Glutamatergic neuron (in vitro differentiated cells): ENCODE data around the gene TRPM1. TPM values are rescaled to one million over a fixed set of nuclear protein-coding genes. Genes with fewer than 3 reads are reported as not detected.

Experiments used
- DNase-seq: peaks from one replicate; pipeline ENCODE4 v3.0.0; 2022
- H3K27ac Mint-ChIP-seq: one replicate; pipeline ENCODE4 v1.8.0; 2020; ENCODE audit warnings: mild to moderate bottlenecking, mixed read lengths, inconsistent platforms; ENCODE audit not compliant: unreplicated experiment
- H3K27me3 Mint-ChIP-seq: one replicate; pipeline ENCODE4 v1.8.0; 2020; ENCODE audit warnings: mild to moderate bottlenecking, moderate library complexity, mixed read lengths, inconsistent platforms; ENCODE audit not compliant: unreplicated experiment
- H3K36me3 Mint-ChIP-seq: one replicate; pipeline ENCODE4 v1.8.0; 2020; ENCODE audit warnings: mild to moderate bottlenecking, mixed read lengths, inconsistent platforms; ENCODE audit not compliant: unreplicated experiment
- H3K4me1 Mint-ChIP-seq: one replicate; pipeline ENCODE4 v1.8.0; 2020; ENCODE audit warnings: mild to moderate bottlenecking, low read depth, mixed read lengths, inconsistent platforms; ENCODE audit not compliant: unreplicated experiment
- H3K4me3 Mint-ChIP-seq: one replicate; pipeline ENCODE4 v1.8.0; 2020; ENCODE audit warnings: mild to moderate bottlenecking, mixed read lengths, inconsistent platforms; ENCODE audit not compliant: unreplicated experiment
- H3K9me3 Mint-ChIP-seq: one replicate; pipeline ENCODE4 v1.8.0; 2020; ENCODE audit warnings: mild to moderate bottlenecking, moderate library complexity, mixed read lengths, inconsistent platforms; ENCODE audit not compliant: unreplicated experiment
- CTCF ChIP-seq: fragments of 200-600 bp; sonication (generic); IDR thresholded peaks from one replicate; pipeline ENCODE4 v1.5.0; 2021; ENCODE audit not compliant: partially characterized antibody, unreplicated experiment
- total RNA-seq: library from RNA; stranded (reverse); fragmentation: NEBNext Ultra II Directional; extraction: Animal tissue kit (Norgen Biotek cat#: 25700); gene quantifications from one replicate; pipeline ENCODE4 v1.2.1, GENCODE V29; 2021; ENCODE audit not compliant: unreplicated experiment

TRPM1 gene
- total RNA-seq, 1 donor from 2014 or later = not detected

DNA sequence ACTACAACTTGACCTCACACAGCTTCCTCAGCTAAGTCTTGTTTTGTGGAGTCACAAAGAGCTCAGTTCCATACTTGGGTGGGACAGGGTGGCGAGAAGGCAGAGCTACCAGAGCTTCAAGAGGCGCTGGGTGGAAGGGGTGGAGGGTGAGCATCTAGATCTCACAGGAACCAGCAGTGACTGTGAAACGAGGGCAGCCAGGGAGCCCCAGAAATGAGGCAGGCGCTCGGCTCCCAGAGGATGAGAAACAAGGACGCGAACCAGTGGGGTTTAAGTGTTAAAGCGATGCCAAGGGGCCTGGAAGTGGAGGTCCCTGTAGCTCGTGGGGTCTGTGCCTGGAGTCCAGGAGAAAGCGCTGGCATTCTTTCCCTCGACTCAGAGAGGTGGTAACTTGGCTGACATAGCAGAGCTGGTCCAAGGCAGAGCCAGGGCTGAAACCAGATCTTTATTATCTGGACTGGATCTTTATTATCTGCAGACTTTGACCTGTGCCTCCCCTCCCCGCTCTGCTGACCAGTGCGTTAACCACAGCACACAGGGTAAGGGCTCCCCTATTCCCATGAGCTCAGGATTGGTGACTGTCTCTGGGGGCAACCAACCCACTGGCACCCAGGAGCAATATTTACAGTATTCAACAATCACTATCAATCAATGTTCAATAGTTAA, 26.2 kb upstream of the TRPM1 start:
- peaks cover 5% of the 10 kb centered on the region for H3K27me3 Mint-ChIP-seq
- H3K36me3 Mint-ChIP-seq = peaks cover 2% of the 10 kb centered on the region
- peaks cover 2% of the 10 kb centered on the region for H3K9me3 Mint-ChIP-seq
- no peak overlapping the region for H3K27ac Mint-ChIP-seq
- H3K4me1 Mint-ChIP-seq = peaks cover 7% of the 10 kb centered on the region
- H3K4me3 Mint-ChIP-seq = no peak overlapping the region
- TF ChIP-seq CTCF = no peak
- no peak for DNase-seq

- H3K36me3 Mint-ChIP-seq = no peaks in the 10 kb centered on the region
- no peak overlapping the region for H3K27ac Mint-ChIP-seq
- no peaks in the 10 kb centered on the region for H3K4me1 Mint-ChIP-seq
- no peak overlapping the region for H3K4me3 Mint-ChIP-seq
- TF ChIP-seq CTCF = no peak
- no peaks in the 10 kb centered on the region for H3K9me3 Mint-ChIP-seq
- H3K27me3 Mint-ChIP-seq = no peaks in the 10 kb centered on the region
- no peak for DNase-seq
Observed at GRCh38 chr15:31125061-31125460, 23.5 kb upstream of the TRPM1 start.

GRCh38 chr15:31116423-31117030, 15.0 kb upstream of the TRPM1 start:
- no peak for TF ChIP-seq CTCF
- Mint-ChIP-seq H3K36me3 (peaks cover 15% of the 10 kb centered on the region), H3K4me3 (no peak overlapping the region), H3K27me3 (no peaks in the 10 kb centered on the region), H3K27ac (no peak overlapping the region), H3K9me3 (peaks cover 4% of the 10 kb centered on the region), H3K4me1 (no peaks in the 10 kb centered on the region)
- no peak for DNase-seq

DNA sequence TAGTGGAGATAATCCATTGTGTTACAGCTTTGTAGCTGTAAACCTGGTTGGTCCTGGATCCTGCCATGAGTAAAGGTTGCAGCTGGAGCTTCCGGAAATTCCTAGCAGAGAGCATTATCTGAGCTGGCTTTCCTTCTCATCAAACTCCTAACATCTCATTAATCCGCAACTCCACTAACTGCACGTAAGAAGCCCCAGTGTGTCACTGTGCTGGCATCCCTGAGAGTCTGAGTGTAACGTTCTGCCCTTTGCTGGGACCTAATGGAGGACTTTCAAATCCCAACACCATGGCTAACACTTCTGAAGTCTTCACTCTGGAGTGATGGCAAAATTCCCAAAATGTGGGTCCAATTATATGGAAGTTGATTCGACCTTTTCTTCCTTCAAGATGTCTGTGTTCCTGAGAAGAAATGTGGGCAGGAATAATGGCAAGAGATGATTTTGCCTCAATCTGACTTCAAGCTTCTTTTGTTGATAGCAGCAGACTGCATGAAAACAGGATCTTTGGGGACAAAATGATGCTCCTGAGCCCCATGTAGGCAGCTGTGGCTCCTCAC, 9.6 kb upstream of the TRPM1 start:
- H3K27me3 Mint-ChIP-seq = no peaks in the 10 kb centered on the region
- no peak overlapping the region for H3K4me3 Mint-ChIP-seq
- no peak for TF ChIP-seq CTCF
- no peak for DNase-seq
- no peaks in the 10 kb centered on the region for H3K4me1 Mint-ChIP-seq
- H3K36me3 Mint-ChIP-seq = peaks cover 20% of the 10 kb centered on the region
- H3K27ac Mint-ChIP-seq = no peak overlapping the region
- peaks cover 4% of the 10 kb centered on the region for H3K9me3 Mint-ChIP-seq

GRCh38 chr15:31108836-31109235, 7.3 kb upstream of the TRPM1 start:
- Mint-ChIP-seq H3K9me3 (peaks cover 4% of the 10 kb centered on the region), H3K27me3 (no peaks in the 10 kb centered on the region), H3K27ac (no peak overlapping the region), H3K4me3 (no peak overlapping the region), H3K4me1 (no peaks in the 10 kb centered on the region), H3K36me3 (peaks cover 9% of the 10 kb centered on the region)
- no peak for TF ChIP-seq CTCF
- no peak for DNase-seq
